ENCODE results near the gene CFAP65.

The CFAP65 gene

GRCh38 chr2:218988650-218989049, 52.7 kb downstream of the CFAP65 start:
- DNase-seq: no peak

GRCh38 chr2:218988164-218988563, 53.2 kb downstream of the CFAP65 start:
- DNase-seq: no peak

GRCh38 chr2:218986148-218986761, 55.1 kb downstream of the CFAP65 start:
- no peak for DNase-seq

- DNase-seq: no peak
Measured at GRCh38 chr2:218985325-218986091, 55.8 kb downstream of the CFAP65 start.

- peak; percentile 44 for DNase-seq
Measured at GRCh38 chr2:218985021-218985324, 56.3 kb downstream of the CFAP65 start, which contains the start of gene FEV. Gene FEV, minus strand, starts transcription at chr2:218985184. Its CDS starts 109 bp downstream, at chr2:218985075.

GRCh38 chr2:218984239-218985020, 56.9 kb downstream of the CFAP65 start:
- DNase-seq: no peak

GRCh38 chr2:218983934-218984238, 57.4 kb downstream of the CFAP65 start:
- no peak for DNase-seq

- DNase-seq: no peak
Measured at GRCh38 chr2:218983263-218983933, 57.9 kb downstream of the CFAP65 start.

GRCh38 chr2:218982586-218983262, 58.6 kb downstream of the CFAP65 start:
- DNase-seq: no peak

GRCh38 chr2:218981881-218982585, 59.3 kb downstream of the CFAP65 start:
- DNase-seq: no peak

- no peak for DNase-seq
Measured at GRCh38 chr2:218981390-218981880, 59.9 kb downstream of the CFAP65 start.

- no peak for DNase-seq
Measured at GRCh38 chr2:218980735-218981389, 60.5 kb downstream of the CFAP65 start.

- peak; percentile 76 for DNase-seq
Measured at GRCh38 chr2:218979846-218980734, 61.2 kb downstream of the CFAP65 start.

- no peak for DNase-seq
Measured at GRCh38 chr2:218975060-218975777, 66.1 kb downstream of the CFAP65 start.

- DNase-seq: no peak
Measured at GRCh38 chr2:218970894-218971293, 70.4 kb downstream of the CFAP65 start.

GRCh38 chr2:218964041-218964771, 77.1 kb downstream of the CFAP65 start:
- peak; percentile 48 for DNase-seq

- no peak for DNase-seq
Measured at GRCh38 chr2:218963601-218964000, 77.7 kb downstream of the CFAP65 start.

- peak; percentile 96 for DNase-seq
Measured at GRCh38 chr2:218962859-218963492, 78.3 kb downstream of the CFAP65 start.

All from COR-L47 (cell line).